Effector memory CD8-positive, alpha-beta T cell (primary cell): Measurements from ENCODE around the gene KIF4A.
"Not testable (repeated sequence)": the region's sequence is repeated elsewhere in the genome, so short reads cannot be mapped to it uniquely, and the experiment has no call there.

Source experiments
- ATAC-seq: fragments of 150-1000 bp; cut with Tn5 transposase; replicated peaks from 2 replicates; pipeline ENCODE4 v1.10.0; 2021; ENCODE audit warnings: mild to moderate bottlenecking, moderate library complexity
- DNase-seq, 3 experiments: peaks; one replicate each; pipeline ENCODE4 v3.0.0; 2021
- H3K27ac Mint-ChIP-seq, 2 donors: one replicate each; pipeline ENCODE4 v1.8.0; 2022; ENCODE audit warnings: mild to moderate bottlenecking in 2 of 2, mixed read lengths in 2 of 2, moderate library complexity in 2 of 2
- H3K27me3 Mint-ChIP-seq, 2 donors: one replicate each; pipeline ENCODE4 v1.8.0; 2022; ENCODE audit warnings: mixed read lengths in 2 of 2
- H3K36me3 Mint-ChIP-seq: one replicate; pipeline ENCODE4 v1.8.0; 2022; ENCODE audit warnings: mild to moderate bottlenecking, moderate library complexity, mixed read lengths; ENCODE audit not compliant: insufficient read depth
- H3K4me1 Mint-ChIP-seq, 2 donors: one replicate each; pipeline ENCODE4 v1.8.0; 2022; ENCODE audit warnings: low read depth in 2 of 2, mixed read lengths in 2 of 2
- H3K4me3 Mint-ChIP-seq, 2 donors: one replicate each; pipeline ENCODE4 v1.8.0; 2022; ENCODE audit warnings: mild to moderate bottlenecking in 2 of 2, mixed read lengths in 2 of 2, moderate library complexity in 2 of 2
- H3K9me3 Mint-ChIP-seq, 2 donors: one replicate each; pipeline ENCODE4 v1.8.0; 2022; ENCODE audit warnings: mixed read lengths in 2 of 2

The KIF4A gene

DNA sequence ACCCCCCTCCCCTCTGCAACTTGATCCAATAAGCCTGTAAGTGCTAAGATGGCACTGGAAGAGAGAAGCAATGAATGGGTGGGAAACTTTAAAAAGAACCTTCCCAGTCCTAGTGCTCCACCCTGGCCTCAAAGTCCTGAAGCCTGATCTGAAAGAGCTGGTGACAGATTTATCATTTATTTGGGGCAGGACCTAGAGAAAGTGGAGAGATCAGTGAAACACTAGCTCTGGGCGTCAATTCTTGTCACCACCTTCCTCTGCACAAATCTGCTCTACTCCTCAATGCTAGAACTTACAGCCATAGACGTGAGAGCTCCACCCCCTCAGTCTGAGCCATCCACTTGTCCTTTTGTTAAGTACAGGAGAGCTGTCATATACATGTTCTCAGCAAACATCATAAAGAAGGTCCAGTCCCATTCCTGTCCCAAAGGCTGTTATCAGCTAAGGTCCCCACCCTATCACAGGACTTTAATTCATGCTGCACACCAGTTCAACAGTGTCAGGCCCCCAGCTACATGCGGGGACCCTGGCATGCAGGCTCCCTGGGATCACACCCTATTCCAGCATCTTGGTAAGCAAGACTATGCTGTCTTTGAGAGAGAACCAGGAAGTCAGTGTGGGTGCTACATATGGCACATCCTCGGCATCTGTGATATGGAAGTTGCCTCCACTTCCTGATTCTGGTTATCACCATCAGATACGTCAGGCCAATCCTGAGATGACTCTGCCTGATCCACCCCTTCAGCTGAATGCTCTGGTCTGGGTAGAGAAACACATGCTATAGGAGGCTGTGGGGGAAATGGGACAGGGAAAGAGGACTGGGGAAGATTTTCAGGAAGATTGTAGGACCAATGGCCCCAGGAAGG is 32.2 kb upstream of the KIF4A start:
- DNase-seq (no peak), ATAC-seq (no peak)
- H3K4me3 Mint-ChIP-seq, result no peak overlapping the region
- no peaks in the 10 kb centered on the region for H3K36me3 Mint-ChIP-seq
- H3K27me3 Mint-ChIP-seq, result no peaks in the 10 kb centered on the region
- H3K27ac Mint-ChIP-seq, result no peak overlapping the region
- H3K9me3 Mint-ChIP-seq, result no peaks in the 10 kb centered on the region
- peaks cover 3% of the 10 kb centered on the region in 2 donors for H3K4me1 Mint-ChIP-seq

DNA sequence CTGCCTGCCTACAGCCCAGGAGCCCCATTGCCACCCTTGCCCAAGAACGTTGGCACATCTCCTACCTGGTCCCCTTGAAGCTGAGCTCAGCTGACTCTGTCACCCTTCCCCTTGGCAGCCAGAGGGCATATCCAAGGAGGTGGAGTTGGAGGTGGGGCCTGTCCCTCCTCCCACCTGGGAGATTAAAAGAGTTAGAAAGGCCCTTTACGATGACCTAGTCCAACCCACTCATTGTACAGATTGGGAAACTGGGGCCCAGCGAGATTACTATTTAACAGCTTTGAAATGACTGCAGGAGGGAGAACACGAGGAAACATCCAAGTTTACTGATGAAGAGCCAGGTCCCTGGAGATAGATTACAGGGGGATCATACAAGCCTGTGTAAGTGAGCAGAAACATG is 29.8 kb upstream of the KIF4A start, which contains the start of gene P2RY4:
TSS of gene P2RY4 (minus strand) at position 101 of the 400 bp plus-strand sequence. CDS start 580 bp downstream, outside the sequence.
- ATAC-seq (no peak), DNase-seq (no peak)
- Mint-ChIP-seq H3K4me1 (peaks cover 3% of the 10 kb centered on the region in 2 donors), H3K27ac (no peak within 1 kb of the TSS), H3K4me3 (no peak within 1 kb of the TSS), H3K27me3 (no peaks in the 10 kb centered on the region), H3K9me3 (no peaks in the 10 kb centered on the region), H3K36me3 (no peaks in the 10 kb centered on the region)

DNA sequence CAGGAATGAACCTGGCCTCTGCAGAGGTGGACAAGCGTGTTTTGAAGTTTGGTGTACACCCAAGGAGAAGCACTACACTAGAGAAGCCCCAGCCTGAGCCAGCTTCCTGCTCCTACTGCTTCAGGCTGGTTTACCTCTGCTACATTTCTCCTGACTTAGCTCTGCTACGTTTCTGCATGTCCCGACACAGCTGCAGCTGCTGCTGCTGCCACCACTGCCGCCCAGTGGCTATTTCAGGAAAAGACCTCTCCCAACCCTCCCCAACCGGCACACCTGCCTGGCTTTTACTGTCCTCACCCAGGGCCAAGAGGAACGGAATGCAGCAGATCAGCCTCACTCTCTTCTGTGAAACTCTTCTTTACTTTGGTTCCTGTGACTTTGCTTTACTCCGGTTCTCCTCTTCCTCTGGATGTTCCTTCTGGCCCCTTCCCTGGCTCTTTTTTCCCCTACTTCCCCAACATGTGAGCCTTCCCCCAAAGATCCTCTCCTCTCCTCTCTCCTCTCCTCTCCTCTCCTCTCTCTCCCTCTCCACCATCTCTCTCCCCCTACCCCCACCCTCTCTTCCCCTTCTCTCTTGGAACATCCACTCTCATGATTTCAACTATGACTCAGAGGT is 26.8 kb upstream of the KIF4A start:
- no peaks in the 10 kb centered on the region for H3K36me3 Mint-ChIP-seq
- no peaks in the 10 kb centered on the region for H3K27me3 Mint-ChIP-seq
- H3K4me1 Mint-ChIP-seq, result peaks cover under 1% of the 10 kb centered on the region in 2 donors
- ATAC-seq, result peak; percentile 47
- no peak overlapping the region for H3K27ac Mint-ChIP-seq
- peak in 2 of 3 experiments; percentile 1 to 3 for DNase-seq
- no peaks in the 10 kb centered on the region for H3K9me3 Mint-ChIP-seq
- H3K4me3 Mint-ChIP-seq, result no peak overlapping the region

GRCh38 chrX:70264784-70265183 is 25.1 kb upstream of the KIF4A start:
- no peak for ATAC-seq
- no peak overlapping the region for H3K4me3 Mint-ChIP-seq
- H3K4me1 Mint-ChIP-seq, result no peaks in the 10 kb centered on the region
- H3K36me3 Mint-ChIP-seq, result no peaks in the 10 kb centered on the region
- no peaks in the 10 kb centered on the region for H3K27me3 Mint-ChIP-seq
- H3K27ac Mint-ChIP-seq, result no peak overlapping the region
- H3K9me3 Mint-ChIP-seq, result no peaks in the 10 kb centered on the region
- no peak for DNase-seq

- Mint-ChIP-seq H3K36me3 (no peaks in the 10 kb centered on the region), H3K4me1 (no peaks in the 10 kb centered on the region)
- no peak for ATAC-seq
Measured at GRCh38 chrX:70268034-70268433, 21.9 kb upstream of the KIF4A start, which contains the start of gene ARR3. TSS of gene ARR3 (plus strand) at chrX:70268334. CDS start at chrX:70269386, 1,052 bp downstream.

GRCh38 chrX:70274029-70274428 is 15.9 kb upstream of the KIF4A start:
- not testable (repeated sequence) for DNase-seq, H3K9me3 Mint-ChIP-seq, H3K27ac Mint-ChIP-seq, H3K4me3 Mint-ChIP-seq, ATAC-seq, H3K4me1 Mint-ChIP-seq, H3K36me3 Mint-ChIP-seq, H3K27me3 Mint-ChIP-seq

More at GRCh38 chrX:70268034-70268433, 21.9 kb upstream of the KIF4A start, which contains the start of gene ARR3:
- H3K9me3 Mint-ChIP-seq, result no peaks in the 10 kb centered on the region
- no peaks in the 10 kb centered on the region for H3K27me3 Mint-ChIP-seq
- no peak within 1 kb of the TSS for H3K4me3 Mint-ChIP-seq
- no peak for DNase-seq
- H3K27ac Mint-ChIP-seq, result no peak within 1 kb of the TSS

GRCh38 chrX:70279081-70279480 is 10.8 kb upstream of the KIF4A start:
- no peak overlapping the region for H3K4me3 Mint-ChIP-seq
- no peaks in the 10 kb centered on the region for H3K4me1 Mint-ChIP-seq
- no peaks in the 10 kb centered on the region for H3K9me3 Mint-ChIP-seq
- H3K36me3 Mint-ChIP-seq, result no peaks in the 10 kb centered on the region
- ATAC-seq (no peak), DNase-seq (no peak)
- no peak overlapping the region for H3K27ac Mint-ChIP-seq
- H3K27me3 Mint-ChIP-seq, result no peaks in the 10 kb centered on the region

- Mint-ChIP-seq H3K27ac (no peak overlapping the region), H3K9me3 (no peaks in the 10 kb centered on the region), H3K36me3 (no peaks in the 10 kb centered on the region), H3K27me3 (no peaks in the 10 kb centered on the region), H3K4me1 (peaks cover 0 to 1% of the 10 kb centered on the region in 2 donors), H3K4me3 (no peak overlapping the region)
- ATAC-seq (no peak), DNase-seq (no peak)
Measured at GRCh38 chrX:70280573-70280972, 9.3 kb upstream of the KIF4A start.

- H3K9me3 Mint-ChIP-seq, result no peaks in the 10 kb centered on the region
- no peaks in the 10 kb centered on the region for H3K27me3 Mint-ChIP-seq
- H3K36me3 Mint-ChIP-seq, result no peaks in the 10 kb centered on the region
- H3K4me3 Mint-ChIP-seq, result no peak within 1 kb of the TSS
- H3K27ac Mint-ChIP-seq, result no peak within 1 kb of the TSS
- peaks cover 0 to 1% of the 10 kb centered on the region in 2 donors for H3K4me1 Mint-ChIP-seq
- no peak for ATAC-seq
- DNase-seq, result no peak
Measured at GRCh38 chrX:70281951-70282350, 8.0 kb upstream of the KIF4A start, which contains the start of gene RAB41. TSS of gene RAB41 (plus strand) at chrX:70282172. CDS start at chrX:70282218, 46 bp downstream.

GRCh38 chrX:70289168-70289792 is 624 bp upstream of the KIF4A start:
- H3K27ac Mint-ChIP-seq, result peak overlapping the region; percentile 75 to 88
- H3K36me3 Mint-ChIP-seq, result peaks cover 10% of the 10 kb centered on the region
- H3K4me1 Mint-ChIP-seq, result peaks cover 4 to 5% of the 10 kb centered on the region in 2 donors
- DNase-seq (peak in 1 of 3 experiments; percentile 0), ATAC-seq (no peak)
- no peaks in the 10 kb centered on the region for H3K9me3 Mint-ChIP-seq
- no peaks in the 10 kb centered on the region for H3K27me3 Mint-ChIP-seq
- peak overlapping the region; percentile 83 to 85 for H3K4me3 Mint-ChIP-seq

- no peak overlapping the region for H3K4me3 Mint-ChIP-seq
- DNase-seq (no peak), ATAC-seq (no peak)
- H3K27ac Mint-ChIP-seq, result no peak overlapping the region
- H3K9me3 Mint-ChIP-seq, result no peaks in the 10 kb centered on the region
- H3K36me3 Mint-ChIP-seq, result peaks cover 10% of the 10 kb centered on the region
- H3K4me1 Mint-ChIP-seq, result peaks cover 3 to 5% of the 10 kb centered on the region in 2 donors
- H3K27me3 Mint-ChIP-seq, result no peaks in the 10 kb centered on the region
Measured at GRCh38 chrX:70292788-70293187, 2.9 kb downstream of the KIF4A start.

- DNase-seq, result no peak
- Mint-ChIP-seq H3K4me1 (peaks cover 3 to 5% of the 10 kb centered on the region in 2 donors), H3K9me3 (no peaks in the 10 kb centered on the region), H3K27me3 (no peaks in the 10 kb centered on the region), H3K27ac (no peak overlapping the region), H3K36me3 (peaks cover 10% of the 10 kb centered on the region), H3K4me3 (no peak overlapping the region)
- ATAC-seq, result no peak
Measured at GRCh38 chrX:70293621-70294020, 3.7 kb downstream of the KIF4A start.

DNA sequence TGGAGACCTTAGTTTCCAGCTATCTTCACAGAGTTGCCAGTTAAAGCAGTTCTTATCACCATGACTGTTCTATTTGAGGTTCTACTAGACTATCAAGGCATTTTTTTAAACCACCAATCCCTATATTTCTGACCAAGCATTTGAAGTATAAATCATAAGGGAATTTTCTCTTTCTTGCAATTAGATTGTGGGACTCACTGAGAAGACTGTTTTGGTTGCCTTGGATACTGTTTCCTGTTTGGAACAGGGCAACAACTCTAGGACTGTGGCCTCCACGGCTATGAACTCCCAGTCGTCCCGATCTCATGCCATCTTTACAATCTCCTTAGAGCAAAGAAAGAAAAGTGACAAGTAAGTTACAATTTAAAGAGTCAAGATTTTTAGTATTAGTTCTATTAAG is 11.8 kb downstream of the KIF4A start:
- no peaks in the 10 kb centered on the region for H3K36me3 Mint-ChIP-seq
- DNase-seq (no peak), ATAC-seq (no peak)
- no peaks in the 10 kb centered on the region for H3K27me3 Mint-ChIP-seq
- H3K4me1 Mint-ChIP-seq, result peaks cover 3 to 6% of the 10 kb centered on the region in 2 donors
- H3K27ac Mint-ChIP-seq, result peak overlapping the region in 1 of 2 donors; percentile 52
- H3K4me3 Mint-ChIP-seq, result no peak overlapping the region
- H3K9me3 Mint-ChIP-seq, result no peaks in the 10 kb centered on the region
